ENCODE results near the gene TEX29.

The TEX29 gene

GRCh38 chr13:111337206-111337605, 16.8 kb downstream of the TEX29 start:
- Histone ChIP-seq H3K27ac (ENCODE audit: low read length) (no peak overlapping the region), H3K27me3 (ENCODE audit: insufficient read depth, low read length, poor library complexity) (no peaks in the 10 kb centered on the region), H3K79me2 (ENCODE audit: insufficient read depth, low read length) (no peaks in the 10 kb centered on the region), H3K4me1 (ENCODE audit: insufficient read depth, low read length) (no peaks in the 10 kb centered on the region), H4K20me1 (ENCODE audit: insufficient read depth, low read length) (no peaks in the 10 kb centered on the region), H3K9me3 (ENCODE audit: insufficient read depth, low read length, severe bottlenecking) (peaks cover 2% of the 10 kb centered on the region), H3K9ac (ENCODE audit: low read depth, low read length) (no peak overlapping the region), H3K4me3 (ENCODE audit: low read depth in 1 of 2, low read length in 2 of 2) (no peak overlapping the region), H3K4me2 (ENCODE audit: insufficient read depth, low read length) (no peak overlapping the region), H3K36me3 (ENCODE audit: insufficient read depth, low read length) (no peaks in the 10 kb centered on the region), H2AFZ (ENCODE audit: low read depth, low read length) (no peak overlapping the region)
- no peak for TF ChIP-seq EZH2 (IDR thresholded peaks at IDR 0.05; ENCODE audit: borderline replicate concordance, low read depth, low read length, severe bottlenecking)
- TF ChIP-seq, protein P1, sequence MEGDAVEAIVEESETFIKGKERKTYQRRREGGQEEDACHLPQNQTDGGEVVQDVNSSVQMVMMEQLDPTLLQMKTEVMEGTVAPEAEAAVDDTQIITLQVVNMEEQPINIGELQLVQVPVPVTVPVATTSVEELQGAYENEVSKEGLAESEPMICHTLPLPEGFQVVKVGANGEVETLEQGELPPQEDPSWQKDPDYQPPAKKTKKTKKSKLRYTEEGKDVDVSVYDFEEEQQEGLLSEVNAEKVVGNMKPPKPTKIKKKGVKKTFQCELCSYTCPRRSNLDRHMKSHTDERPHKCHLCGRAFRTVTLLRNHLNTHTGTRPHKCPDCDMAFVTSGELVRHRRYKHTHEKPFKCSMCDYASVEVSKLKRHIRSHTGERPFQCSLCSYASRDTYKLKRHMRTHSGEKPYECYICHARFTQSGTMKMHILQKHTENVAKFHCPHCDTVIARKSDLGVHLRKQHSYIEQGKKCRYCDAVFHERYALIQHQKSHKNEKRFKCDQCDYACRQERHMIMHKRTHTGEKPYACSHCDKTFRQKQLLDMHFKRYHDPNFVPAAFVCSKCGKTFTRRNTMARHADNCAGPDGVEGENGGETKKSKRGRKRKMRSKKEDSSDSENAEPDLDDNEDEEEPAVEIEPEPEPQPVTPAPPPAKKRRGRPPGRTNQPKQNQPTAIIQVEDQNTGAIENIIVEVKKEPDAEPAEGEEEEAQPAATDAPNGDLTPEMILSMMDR (IDR thresholded peaks at IDR 0.05; ENCODE audit: borderline replicate concordance, extremely low read depth, low read length, poor library complexity, severe bottlenecking) = no peak
- ATAC-seq (ENCODE audit: insufficient read depth, low read depth) = no peak
- no peak for DNase-seq

DNA sequence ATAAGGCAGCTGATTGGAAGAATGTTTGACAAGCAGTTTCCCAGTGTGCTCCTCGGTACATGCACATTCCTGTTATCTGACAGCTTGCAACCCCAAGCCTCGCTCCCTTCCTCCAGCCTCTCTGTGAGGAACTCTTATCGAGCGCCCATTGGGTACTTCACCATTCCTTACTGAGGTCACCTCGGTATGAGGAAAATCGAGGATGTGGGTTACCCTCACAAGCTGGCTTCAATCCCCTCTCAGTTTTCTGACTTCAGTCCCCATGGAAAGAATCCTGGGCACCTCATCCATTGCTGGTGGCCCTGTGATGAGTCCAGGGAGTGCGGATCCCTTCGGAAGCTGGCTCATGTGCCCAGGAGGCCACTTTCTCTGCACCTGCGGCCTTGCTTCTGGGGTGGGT, 17.3 kb downstream of the TEX29 start:
- no peak overlapping the region for H2AFZ ChIP-seq (ENCODE audit: low read depth, low read length)
- H3K4me1 ChIP-seq (ENCODE audit: insufficient read depth, low read length) = no peaks in the 10 kb centered on the region
- H3K4me2 ChIP-seq (ENCODE audit: insufficient read depth, low read length) = no peak overlapping the region
- DNase-seq (no peak), ATAC-seq (ENCODE audit: insufficient read depth, low read depth) (no peak)
- no peak overlapping the region for H3K9ac ChIP-seq (ENCODE audit: low read depth, low read length)
- TF ChIP-seq, protein P1 (IDR thresholded peaks at IDR 0.05; ENCODE audit: borderline replicate concordance, extremely low read depth, low read length, poor library complexity, severe bottlenecking) = no peak
- no peak for TF ChIP-seq EZH2 (IDR thresholded peaks at IDR 0.05; ENCODE audit: borderline replicate concordance, low read depth, low read length, severe bottlenecking)
- H3K36me3 ChIP-seq (ENCODE audit: insufficient read depth, low read length) = no peaks in the 10 kb centered on the region
- no peaks in the 10 kb centered on the region for H3K79me2 ChIP-seq (ENCODE audit: insufficient read depth, low read length)
- peaks cover 2% of the 10 kb centered on the region for H3K9me3 ChIP-seq (ENCODE audit: insufficient read depth, low read length, severe bottlenecking)
- no peaks in the 10 kb centered on the region for H4K20me1 ChIP-seq (ENCODE audit: insufficient read depth, low read length)
- H3K4me3 ChIP-seq (ENCODE audit: low read depth in 1 of 2, low read length in 2 of 2) = no peak overlapping the region
- H3K27ac ChIP-seq (ENCODE audit: low read length) = no peak overlapping the region
- no peaks in the 10 kb centered on the region for H3K27me3 ChIP-seq (ENCODE audit: insufficient read depth, low read length, poor library complexity)

DNA sequence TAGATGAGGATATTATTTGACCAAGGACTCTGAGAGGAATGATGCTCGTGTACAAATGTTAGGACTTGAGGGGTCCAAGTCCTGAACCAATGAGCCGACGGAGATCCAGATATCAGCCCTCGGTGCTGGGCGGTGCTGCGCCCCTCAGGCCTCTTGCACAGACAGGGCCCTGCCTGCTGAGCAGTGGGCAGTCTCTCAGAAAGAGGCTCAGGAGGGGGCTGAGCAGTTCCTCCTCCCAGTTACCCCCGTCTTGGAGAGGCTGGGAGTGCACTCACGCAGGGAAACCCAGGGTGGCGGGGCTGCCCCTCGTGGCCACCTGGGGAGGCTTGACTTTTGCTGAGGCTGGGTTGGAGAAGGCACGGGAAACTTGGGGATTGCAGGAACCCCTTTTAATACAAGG, 18.4 kb downstream of the TEX29 start:
- DNase-seq (no peak), ATAC-seq (ENCODE audit: insufficient read depth, low read depth) (no peak)
- Histone ChIP-seq H3K9me3 (ENCODE audit: insufficient read depth, low read length, severe bottlenecking) (peaks cover 2% of the 10 kb centered on the region), H2AFZ (ENCODE audit: low read depth, low read length) (no peak overlapping the region), H3K27me3 (ENCODE audit: insufficient read depth, low read length, poor library complexity) (no peaks in the 10 kb centered on the region), H3K27ac (ENCODE audit: low read length) (no peak overlapping the region), H3K36me3 (ENCODE audit: insufficient read depth, low read length) (no peaks in the 10 kb centered on the region), H3K4me3 (ENCODE audit: low read depth in 1 of 2, low read length in 2 of 2) (no peak overlapping the region), H3K4me2 (ENCODE audit: insufficient read depth, low read length) (no peak overlapping the region), H3K4me1 (ENCODE audit: insufficient read depth, low read length) (no peaks in the 10 kb centered on the region), H4K20me1 (ENCODE audit: insufficient read depth, low read length) (no peaks in the 10 kb centered on the region), H3K79me2 (ENCODE audit: insufficient read depth, low read length) (no peaks in the 10 kb centered on the region), H3K9ac (ENCODE audit: low read depth, low read length) (no peak overlapping the region)
- TF ChIP-seq EZH2 (IDR thresholded peaks at IDR 0.05; ENCODE audit: borderline replicate concordance, low read depth, low read length, severe bottlenecking) = no peak
- TF ChIP-seq, protein P1 (IDR thresholded peaks at IDR 0.05; ENCODE audit: borderline replicate concordance, extremely low read depth, low read length, poor library complexity, severe bottlenecking) = no peak
